HUES64 (cell line): Measurements from ENCODE around the gene STUM.

Experiments
- H3K27ac ChIP-seq: 2 replicates; pipeline ENCODE4 v1.7.0; 2013; ENCODE audit warnings: low read depth, low read length, inconsistent platforms
- H3K27me3 ChIP-seq: 2 replicates; pipeline ENCODE4 v1.6.1; 2013; ENCODE audit warnings: mild to moderate bottlenecking, low read length; ENCODE audit not compliant: insufficient read depth
- H3K36me3 ChIP-seq: 2 replicates; pipeline ENCODE4 v1.6.1; 2013; ENCODE audit warnings: mild to moderate bottlenecking, low read length; ENCODE audit not compliant: insufficient read depth
- H3K4me1 ChIP-seq: 2 replicates; pipeline ENCODE4 v1.6.1; 2013; ENCODE audit warnings: mild to moderate bottlenecking, low read length, moderate library complexity; ENCODE audit not compliant: insufficient read depth
- H3K4me3 ChIP-seq: 2 replicates; pipeline ENCODE4 v1.5.1; 2013; ENCODE audit warnings: mild to moderate bottlenecking, low read length, moderate library complexity
- H3K9ac ChIP-seq: 2 replicates; pipeline ENCODE4 v1.6.1; 2013; ENCODE audit warnings: mild to moderate bottlenecking, low read depth, low read length
- H3K9me3 ChIP-seq: 2 replicates; pipeline ENCODE4 v1.6.1; 2013; ENCODE audit warnings: low read depth, low read length; ENCODE audit not compliant: insufficient read depth
- WGBS: fragments of 150-250, 120-280 bp; methylation state at CpG from one replicate; pipeline ENCODE4 v1.1.7; 2013; ENCODE audit warnings: missing lambda C conversion rate; 5-methylcytosine and 5-hydroxymethylcytosine counted together

The STUM gene

DNA sequence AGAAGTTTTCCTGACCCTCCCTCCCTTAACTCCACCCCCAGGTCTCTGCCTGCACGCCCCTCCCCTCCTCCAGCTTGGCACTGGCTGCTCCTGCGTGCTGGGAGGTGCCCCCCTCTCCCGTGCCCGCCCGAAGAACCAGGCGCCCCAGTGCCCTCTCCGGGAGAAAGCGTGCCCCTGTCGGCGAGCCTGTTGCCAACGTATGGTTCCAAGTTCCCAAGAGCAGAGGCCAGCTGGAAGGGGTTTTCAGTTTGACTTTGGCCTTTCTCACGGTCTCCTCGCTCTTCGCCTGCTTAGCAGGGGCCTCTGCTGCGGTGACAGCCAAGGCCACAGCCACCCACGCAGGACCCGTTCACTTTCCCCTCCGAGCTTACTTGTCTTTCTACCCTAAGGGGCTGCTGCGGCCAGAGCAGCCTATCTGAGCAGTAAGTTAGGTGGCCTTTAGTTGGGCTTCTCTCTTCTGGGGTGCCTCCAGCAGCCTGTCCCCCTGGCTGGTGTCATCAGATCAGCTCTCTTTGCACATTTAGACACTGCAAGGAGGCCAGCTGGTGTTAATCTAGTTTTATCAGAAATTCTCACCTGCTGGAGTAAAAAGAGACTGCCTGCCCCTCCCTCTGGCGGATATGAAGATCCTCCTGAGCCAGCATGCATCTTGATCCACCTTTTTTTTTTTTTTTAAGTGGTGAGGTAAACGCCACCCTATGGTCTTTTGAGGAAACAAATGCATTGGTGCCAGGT is 1.5 kb downstream of the STUM start:
- 7% methylated on average over 21 of the region's 21 CpGs for WGBS
- Histone ChIP-seq H3K9ac (no peak overlapping the region), H3K27ac (no peak overlapping the region), H3K36me3 (no peaks in the 10 kb centered on the region), H3K4me3 (peak overlapping the region; percentile 54), H3K9me3 (no peaks in the 10 kb centered on the region), H3K4me1 (peaks cover 5% of the 10 kb centered on the region), H3K27me3 (peaks cover 77% of the 10 kb centered on the region)

DNA sequence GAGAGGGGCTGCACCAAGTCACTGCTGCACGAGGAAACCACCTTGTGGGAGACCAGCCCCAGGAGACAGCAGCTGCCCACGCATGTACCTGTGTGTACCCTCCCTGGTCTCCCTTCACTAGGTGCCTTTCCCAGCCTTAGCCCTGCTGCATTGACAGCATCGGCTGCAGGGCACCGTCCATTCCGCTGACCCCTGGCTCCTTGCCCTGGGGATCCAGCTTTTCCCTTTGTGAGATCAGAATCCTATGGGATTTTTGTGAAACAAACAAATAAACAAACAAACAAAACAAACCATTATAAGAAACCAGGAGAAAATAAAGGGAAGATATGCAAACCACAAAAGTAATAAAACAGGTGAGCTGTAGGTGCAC is 2.1 kb downstream of the STUM start:
- no peak overlapping the region for H3K27ac ChIP-seq
- WGBS = 60% methylated on average over 5 of the region's 5 CpGs

DNA sequence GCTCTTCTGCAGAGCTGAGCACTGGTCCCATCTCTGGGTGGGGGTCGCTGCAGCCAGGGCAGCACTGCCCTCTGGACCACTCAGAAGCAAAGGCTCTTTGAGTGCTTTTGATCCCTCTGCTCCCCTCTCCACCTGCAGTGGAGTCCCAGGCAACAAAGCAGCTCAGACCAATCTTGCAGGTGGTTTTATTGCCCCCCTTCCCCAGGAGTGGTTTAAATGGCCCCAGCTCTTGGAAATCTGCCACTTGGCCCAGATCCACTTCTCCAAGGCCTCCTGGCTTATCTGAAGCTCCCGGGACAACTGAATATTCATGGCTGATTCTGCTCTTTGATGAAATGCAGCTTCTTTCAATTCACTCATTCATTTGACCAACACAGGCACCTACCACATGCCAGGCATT is 2.7 kb downstream of the STUM start:
- no peaks in the 10 kb centered on the region for H3K9me3 ChIP-seq
- peaks cover 65% of the 10 kb centered on the region for H3K27me3 ChIP-seq
- H3K4me3 ChIP-seq = no peak overlapping the region
- peaks cover 5% of the 10 kb centered on the region for H3K4me1 ChIP-seq
- H3K27ac ChIP-seq = no peak overlapping the region
- no peaks in the 10 kb centered on the region for H3K36me3 ChIP-seq
- no peak overlapping the region for H3K9ac ChIP-seq
- WGBS = 63% methylated on average over 2 of the region's 2 CpGs

More for the DNA sequence above, 2.1 kb downstream of the STUM start:
- peaks cover 71% of the 10 kb centered on the region for H3K27me3 ChIP-seq
- peaks cover 5% of the 10 kb centered on the region for H3K4me1 ChIP-seq
- H3K9me3 ChIP-seq = no peaks in the 10 kb centered on the region
- no peaks in the 10 kb centered on the region for H3K36me3 ChIP-seq
- H3K9ac ChIP-seq = no peak overlapping the region
- H3K4me3 ChIP-seq = no peak overlapping the region

- Histone ChIP-seq H3K9ac (no peak overlapping the region), H3K36me3 (no peaks in the 10 kb centered on the region), H3K27me3 (peaks cover 57% of the 10 kb centered on the region), H3K9me3 (no peaks in the 10 kb centered on the region), H3K4me1 (peaks cover 5% of the 10 kb centered on the region), H3K27ac (no peak overlapping the region), H3K4me3 (no peak overlapping the region)
- WGBS = no CpG with 5 or more reads among the region's 4 CpGs
These were observed 3.5 kb downstream of the STUM start for GRCh38 chr1:226552061-226552460.

DNA sequence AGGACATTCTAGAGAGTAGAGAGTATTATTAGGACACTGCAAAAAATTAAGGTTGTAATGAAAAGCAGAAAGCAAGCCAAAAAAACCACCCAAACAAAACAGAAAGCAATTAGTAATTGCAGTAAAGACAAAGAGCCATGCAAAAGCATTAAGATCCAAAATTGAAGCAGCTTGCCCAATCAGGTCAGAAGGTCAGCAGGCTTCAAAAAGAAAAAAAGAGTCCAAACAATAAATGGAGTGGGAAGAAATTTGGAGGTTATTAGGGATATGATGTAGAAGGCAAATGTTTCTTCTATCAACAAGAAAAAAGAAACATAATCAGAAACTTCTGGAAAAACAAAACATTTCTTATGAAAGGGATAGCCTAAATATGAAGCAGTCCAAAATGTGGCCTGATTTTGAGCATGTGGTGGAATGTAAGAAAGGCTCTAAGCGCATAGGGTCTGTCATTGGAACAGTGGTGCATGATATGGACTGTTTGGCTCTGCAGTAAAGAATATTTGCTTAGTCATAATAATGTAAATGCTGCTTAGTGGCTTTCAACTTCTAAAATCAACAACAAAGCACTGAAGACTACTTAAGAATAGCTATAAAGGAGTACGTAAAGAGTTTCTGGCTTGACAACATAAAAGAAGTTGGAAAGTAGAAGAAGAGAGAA is 4.8 kb downstream of the STUM start:
- Histone ChIP-seq H3K9me3 (no peaks in the 10 kb centered on the region), H3K9ac (no peak overlapping the region), H3K4me3 (no peak overlapping the region), H3K27me3 (peaks cover 48% of the 10 kb centered on the region), H3K4me1 (peaks cover 3% of the 10 kb centered on the region), H3K27ac (no peak overlapping the region), H3K36me3 (no peaks in the 10 kb centered on the region)
- WGBS = 89% methylated on average over 1 of the region's 2 CpGs

- Histone ChIP-seq H3K27me3 (peaks cover 43% of the 10 kb centered on the region), H3K4me3 (no peak overlapping the region), H3K9me3 (no peaks in the 10 kb centered on the region), H3K4me1 (peaks cover 3% of the 10 kb centered on the region), H3K9ac (no peak overlapping the region), H3K36me3 (no peaks in the 10 kb centered on the region), H3K27ac (no peak overlapping the region)
- 91% methylated on average over 6 of the region's 6 CpGs for WGBS
These were observed 5.3 kb downstream of the STUM start for GRCh38 chr1:226553924-226554282.

GRCh38 chr1:226555092-226555491 is 6.5 kb downstream of the STUM start:
- no peaks in the 10 kb centered on the region for H3K36me3 ChIP-seq
- no peak overlapping the region for H3K27ac ChIP-seq
- H3K27me3 ChIP-seq = peaks cover 31% of the 10 kb centered on the region
- peaks cover 2% of the 10 kb centered on the region for H3K4me1 ChIP-seq
- no peak overlapping the region for H3K4me3 ChIP-seq
- H3K9me3 ChIP-seq = no peaks in the 10 kb centered on the region
- no peak overlapping the region for H3K9ac ChIP-seq
- WGBS = 91% methylated on average over 4 of the region's 4 CpGs

- Histone ChIP-seq H3K27me3 (peaks cover 11% of the 10 kb centered on the region; the same call in 1 of the 2 replicates), H3K27ac (no peak overlapping the region), H3K4me1 (no peaks in the 10 kb centered on the region), H3K36me3 (no peaks in the 10 kb centered on the region), H3K9me3 (no peaks in the 10 kb centered on the region), H3K9ac (no peak overlapping the region), H3K4me3 (no peak overlapping the region)
- 82% methylated on average over 2 of the region's 2 CpGs for whole genome bisulfite sequencing
These were observed 8.9 kb downstream of the STUM start for GRCh38 chr1:226557424-226557823.

DNA sequence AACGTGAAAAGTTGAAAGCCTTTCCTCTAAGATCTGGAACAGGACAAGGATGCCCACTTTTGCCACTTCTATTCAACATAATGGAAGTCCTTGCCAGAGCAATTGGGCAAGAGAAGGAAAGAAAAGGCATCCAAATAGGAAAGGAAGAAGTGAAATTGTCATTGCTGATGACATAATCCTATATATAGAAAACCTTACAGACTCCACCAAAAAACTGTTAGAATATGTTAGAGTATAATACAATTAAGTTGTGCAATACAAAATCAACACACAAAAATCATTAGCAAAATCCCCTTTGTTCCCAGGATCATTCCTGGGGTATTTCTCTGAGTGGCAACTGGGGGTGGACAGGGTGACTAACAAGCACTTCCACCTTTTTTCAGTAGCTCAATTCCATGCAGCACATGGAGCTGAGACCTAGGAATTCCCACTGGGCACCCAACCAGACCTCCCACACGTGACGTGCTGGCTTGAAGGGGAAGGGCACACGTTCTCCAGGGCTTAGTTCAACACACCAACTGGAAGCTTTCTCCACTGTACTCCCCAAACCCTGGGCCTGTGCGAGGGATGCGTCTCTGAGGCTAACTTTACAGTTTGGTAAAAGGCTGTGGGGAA is 9.6 kb downstream of the STUM start:
- H3K4me1 ChIP-seq = no peaks in the 10 kb centered on the region
- WGBS = 89% methylated on average over 6 of the region's 6 CpGs
- H3K9ac ChIP-seq = no peak overlapping the region
- no peak overlapping the region for H3K4me3 ChIP-seq
- peaks cover 5% of the 10 kb centered on the region; the same call in 1 of the 2 replicates for H3K27me3 ChIP-seq
- H3K9me3 ChIP-seq = no peaks in the 10 kb centered on the region
- no peak overlapping the region for H3K27ac ChIP-seq
- H3K36me3 ChIP-seq = no peaks in the 10 kb centered on the region

DNA sequence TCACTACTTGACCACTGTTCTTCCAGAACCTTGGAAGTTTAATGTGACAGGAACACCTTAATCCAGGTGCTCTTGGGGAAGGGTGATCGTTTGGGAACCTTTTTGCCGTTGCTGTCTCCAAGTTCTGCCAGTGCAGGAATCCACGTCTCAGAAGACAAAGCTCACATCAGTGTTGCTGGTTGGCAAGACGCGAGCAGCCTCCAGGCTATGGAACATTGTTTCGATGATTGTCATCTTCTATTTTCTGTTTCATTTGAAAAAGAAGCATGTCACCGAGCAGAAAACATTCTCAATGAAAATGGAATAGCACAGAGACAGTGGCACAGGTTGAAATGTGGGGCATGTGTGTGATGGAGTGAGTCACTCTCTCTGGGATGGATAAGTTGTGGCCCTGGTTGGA is 11.7 kb downstream of the STUM start:
- Histone ChIP-seq H3K4me1 (no peaks in the 10 kb centered on the region), H3K27me3 (no peaks in the 10 kb centered on the region; the same call in 1 of the 2 replicates)
- WGBS = 93% methylated on average over 7 of the region's 7 CpGs

DNA sequence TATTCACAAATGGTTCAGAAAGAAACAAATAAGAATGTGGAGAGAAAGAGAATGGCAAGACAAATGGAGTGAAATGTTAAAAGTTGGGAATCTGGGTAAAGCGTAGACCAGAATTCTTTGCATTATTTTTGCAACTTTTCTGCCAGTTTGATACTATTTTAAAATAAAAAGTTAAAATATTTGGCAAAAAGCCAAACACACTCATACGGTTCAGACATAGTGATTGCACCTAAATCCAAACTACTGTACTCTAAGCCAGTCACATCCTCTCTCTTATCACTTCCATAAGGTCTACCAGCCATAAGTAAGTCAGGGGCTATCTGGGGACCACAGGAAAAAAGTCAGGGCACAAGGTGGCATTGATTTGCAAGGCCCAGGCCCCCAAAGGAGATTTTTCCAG is 14.4 kb downstream of the STUM start:
- Histone ChIP-seq H3K4me1 (no peaks in the 10 kb centered on the region), H3K27ac (no peak overlapping the region), H3K27me3 (no peaks in the 10 kb centered on the region), H3K9ac (no peak overlapping the region), H3K9me3 (no peaks in the 10 kb centered on the region), H3K36me3 (no peaks in the 10 kb centered on the region), H3K4me3 (no peak overlapping the region)
- WGBS = 93% methylated on average over 2 of the region's 2 CpGs

More for the DNA sequence above, 11.7 kb downstream of the STUM start:
- Histone ChIP-seq H3K36me3 (no peaks in the 10 kb centered on the region), H3K9me3 (no peaks in the 10 kb centered on the region), H3K4me3 (no peak overlapping the region), H3K9ac (no peak overlapping the region), H3K27ac (no peak overlapping the region)
